Body of pancreas (tissue), 4 donors: ENCODE results near the gene RNF212.

Source experiments
- CTCF ChIP-seq, 7 experiments: fragments of 450-650 bp in 4 of 7; fragments of 200-600 bp in 3 of 7; sonication (generic) in 3 of 7; IDR thresholded peaks; one replicate each; pipeline ENCODE4 v1.5.1; 2016 to 2019; ENCODE audit warnings: antibody characterized with exemption in 7 of 7
- POLR2A ChIP-seq, 3 donors: fragments of 450-650 bp; IDR thresholded peaks; one replicate each; pipeline ENCODE4 v1.6.1; 2016; ENCODE audit warnings: antibody characterized with exemption in 3 of 3, mild to moderate bottlenecking in 2 of 3

- TF ChIP-seq CTCF (IDR thresholded peaks at IDR 0.05) (no peak), POLR2A (IDR thresholded peaks at IDR 0.05) (no peak)
Observed at GRCh38 chr4:1078490-1078889, 34.9 kb downstream of the RNF212 start.
